CD4-positive, alpha-beta T cell treated with Interleukin-17A for 1 hour (primary cell): ENCODE results near the gene TTLL13.
"Not testable (repeated sequence)": the region's sequence is repeated elsewhere in the genome, so short reads cannot be mapped to it uniquely, and the experiment has no call there.

ENCODE experiments used
- DNase-seq: peaks from one replicate; pipeline ENCODE4 v3.0.0-alpha.2; 2020

TTLL13 gene

GRCh38 chr15:90291679-90292356 lies 42.5 kb downstream of the TTLL13 start:
- DNase-seq = peak; percentile 20

- peak; percentile 73 for DNase-seq
Observed at GRCh38 chr15:90293040-90293810, 43.9 kb downstream of the TTLL13 start.

GRCh38 chr15:90294159-90294558 lies 44.8 kb downstream of the TTLL13 start:
- DNase-seq = no peak

GRCh38 chr15:90294601-90295269 lies 45.4 kb downstream of the TTLL13 start:
- no peak for DNase-seq

GRCh38 chr15:90295270-90295648 lies 45.9 kb downstream of the TTLL13 start:
- DNase-seq = no peak

GRCh38 chr15:90296316-90296884 lies 47.0 kb downstream of the TTLL13 start:
- DNase-seq = not testable (repeated sequence)

- DNase-seq = no peak
Observed at GRCh38 chr15:90297021-90297420, 47.7 kb downstream of the TTLL13 start.

GRCh38 chr15:90300541-90300940 lies 51.2 kb downstream of the TTLL13 start:
- DNase-seq = no peak

GRCh38 chr15:90300988-90301706 lies 51.8 kb downstream of the TTLL13 start:
- DNase-seq = peak; percentile 57

GRCh38 chr15:90301707-90302300 lies 52.4 kb downstream of the TTLL13 start:
- no peak for DNase-seq

GRCh38 chr15:90305355-90305754 lies 56.0 kb downstream of the TTLL13 start:
- DNase-seq = not testable (repeated sequence)

GRCh38 chr15:90305932-90306331 lies 56.6 kb downstream of the TTLL13 start:
- no peak for DNase-seq

GRCh38 chr15:90306560-90306959 lies 57.2 kb downstream of the TTLL13 start:
- DNase-seq = peak; percentile 40

GRCh38 chr15:90307661-90308060 lies 58.3 kb downstream of the TTLL13 start:
- DNase-seq = no peak

- DNase-seq = no peak
Observed at GRCh38 chr15:90309020-90309419, 59.7 kb downstream of the TTLL13 start.
